AG09319 (cell line): Measurements from ENCODE around the gene CA9.

ENCODE experiments used
- DNase-seq: peaks from one replicate; pipeline ENCODE4 v3.0.0-alpha.2; 2010; ENCODE audit warnings: low read depth; ENCODE audit errors: extremely low read depth
- TF ChIP-seq, protein P1 (sequence below): IDR thresholded peaks from 2 replicates; pipeline ENCODE4 v1.5.1; 2011; ENCODE audit warnings: low read depth, mild to moderate bottlenecking, inconsistent platforms, low read length, moderate library complexity

The CA9 gene

DNA sequence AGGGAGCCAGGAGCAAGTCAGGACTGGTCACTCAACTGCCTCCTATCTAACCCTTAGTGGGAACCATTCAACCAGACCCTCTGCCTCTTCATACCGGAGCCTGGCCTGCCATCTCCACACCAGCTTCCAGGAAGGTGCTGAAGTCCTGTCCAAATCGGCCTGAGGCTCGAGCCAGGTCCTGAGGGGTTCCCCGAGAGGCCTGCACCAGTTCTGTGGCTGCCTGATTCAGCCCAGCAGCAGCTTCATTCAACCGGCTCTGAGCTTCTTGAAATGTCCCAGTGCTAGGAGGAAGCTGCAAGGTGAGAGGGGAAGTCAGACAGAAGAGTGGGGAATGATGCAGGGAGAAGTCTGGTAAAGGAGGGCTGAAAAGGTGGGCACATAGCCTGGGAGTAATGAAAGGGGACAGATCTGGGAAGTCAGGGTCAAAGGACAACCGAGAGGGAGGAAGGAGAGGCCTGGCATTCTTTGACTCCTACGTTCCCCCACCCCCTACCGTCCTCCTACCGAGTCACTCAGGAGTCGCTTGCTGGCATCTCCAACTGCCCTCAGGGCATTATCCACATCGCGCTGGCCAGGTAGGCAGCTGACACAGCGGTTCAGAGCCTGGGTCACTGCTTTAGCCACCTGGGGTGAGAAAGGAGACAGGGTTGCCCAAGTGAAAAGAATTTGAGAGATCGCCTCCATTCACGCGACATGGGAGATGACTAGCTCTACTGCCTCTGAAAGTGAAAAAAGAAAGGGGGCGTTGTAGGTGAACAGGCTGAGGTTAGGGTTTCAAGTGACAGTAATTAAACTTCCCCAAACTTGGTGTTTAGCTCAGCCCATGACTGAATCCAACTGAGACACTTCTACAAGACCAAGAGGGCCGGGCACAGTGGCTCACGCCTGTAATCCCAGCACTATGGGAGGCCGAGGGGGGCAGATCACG lies 38.0 kb downstream of the CA9 start:
- TF ChIP-seq, protein P1, sequence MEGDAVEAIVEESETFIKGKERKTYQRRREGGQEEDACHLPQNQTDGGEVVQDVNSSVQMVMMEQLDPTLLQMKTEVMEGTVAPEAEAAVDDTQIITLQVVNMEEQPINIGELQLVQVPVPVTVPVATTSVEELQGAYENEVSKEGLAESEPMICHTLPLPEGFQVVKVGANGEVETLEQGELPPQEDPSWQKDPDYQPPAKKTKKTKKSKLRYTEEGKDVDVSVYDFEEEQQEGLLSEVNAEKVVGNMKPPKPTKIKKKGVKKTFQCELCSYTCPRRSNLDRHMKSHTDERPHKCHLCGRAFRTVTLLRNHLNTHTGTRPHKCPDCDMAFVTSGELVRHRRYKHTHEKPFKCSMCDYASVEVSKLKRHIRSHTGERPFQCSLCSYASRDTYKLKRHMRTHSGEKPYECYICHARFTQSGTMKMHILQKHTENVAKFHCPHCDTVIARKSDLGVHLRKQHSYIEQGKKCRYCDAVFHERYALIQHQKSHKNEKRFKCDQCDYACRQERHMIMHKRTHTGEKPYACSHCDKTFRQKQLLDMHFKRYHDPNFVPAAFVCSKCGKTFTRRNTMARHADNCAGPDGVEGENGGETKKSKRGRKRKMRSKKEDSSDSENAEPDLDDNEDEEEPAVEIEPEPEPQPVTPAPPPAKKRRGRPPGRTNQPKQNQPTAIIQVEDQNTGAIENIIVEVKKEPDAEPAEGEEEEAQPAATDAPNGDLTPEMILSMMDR: no peak
- DNase-seq: no peak

DNA sequence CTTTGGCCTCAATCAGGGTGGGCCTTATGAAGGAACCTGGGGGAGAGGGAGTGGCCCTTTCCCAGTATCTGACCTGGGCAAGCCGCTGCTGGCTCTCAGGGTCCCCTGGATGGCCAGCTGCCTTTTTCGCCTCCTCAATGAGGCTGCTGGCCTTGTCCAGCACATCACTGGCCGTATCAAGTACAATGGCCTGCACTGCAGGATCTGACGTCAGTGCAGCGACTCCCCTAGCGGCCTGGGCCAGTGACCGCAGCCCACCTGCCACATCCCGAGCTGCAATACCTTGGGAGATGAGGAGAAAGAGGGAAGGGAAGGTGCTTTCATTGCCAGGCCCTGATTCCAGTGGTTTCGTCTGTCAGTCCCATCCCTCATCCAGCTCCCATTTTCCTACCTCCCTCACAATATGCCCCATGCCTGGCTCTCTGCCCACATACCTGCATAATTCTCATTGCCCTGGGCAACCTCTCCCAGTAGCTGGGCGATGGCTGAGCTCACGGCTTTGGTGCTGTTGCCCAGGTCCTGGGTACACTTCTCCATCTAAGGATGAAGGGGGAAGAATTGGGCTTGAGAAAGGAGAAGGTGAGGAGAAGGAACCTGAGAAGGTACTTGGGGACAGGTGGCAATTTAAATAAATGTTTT lies 39.2 kb downstream of the CA9 start:
- no peak for DNase-seq
- TF ChIP-seq, protein P1: no peak

GRCh38 chr9:35713578-35713977 lies 39.9 kb downstream of the CA9 start:
- DNase-seq: no peak
- TF ChIP-seq, protein P1: no peak

DNA sequence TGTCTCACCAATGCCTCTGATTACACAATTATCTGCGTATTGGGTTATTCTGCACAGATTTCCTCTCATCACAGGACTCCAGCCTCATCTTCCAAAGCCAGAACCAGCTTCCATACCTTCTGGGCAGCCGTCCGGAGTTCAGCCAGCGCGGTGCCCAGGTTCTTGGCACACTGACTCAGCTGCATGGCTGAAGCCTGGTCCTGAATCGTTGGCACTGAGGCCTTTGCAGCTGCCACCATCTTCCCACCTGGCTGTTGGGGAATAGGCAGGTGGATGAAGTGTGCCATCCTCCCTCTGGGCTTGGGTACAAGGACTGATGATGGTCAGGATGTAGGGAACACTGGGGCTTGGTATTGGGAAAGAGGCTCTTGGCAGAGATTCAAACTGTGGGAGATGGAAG lies 40.4 kb downstream of the CA9 start:
- no peak for DNase-seq
- TF ChIP-seq, protein P1: no peak

GRCh38 chr9:35714579-35715252 lies 41.0 kb downstream of the CA9 start:
- TF ChIP-seq, protein P1: no peak
- no peak for DNase-seq

GRCh38 chr9:35716230-35716629 lies 42.5 kb downstream of the CA9 start:
- TF ChIP-seq, protein P1: no peak; the same call in none of the 2 replicates
- no peak for DNase-seq
